ENCODE data around the gene RABAC1.

- TF ChIP-seq FOSL1 (CRISPR knock-in tag; IDR thresholded peaks at IDR 0.05; ENCODE audit: borderline replicate concordance) (no peak), RBAK (CRISPR knock-in tag; IDR thresholded peaks at IDR 0.05) (no peak), SSRP1 (CRISPR knock-in tag; IDR thresholded peaks at IDR 0.05) (no peak), RFX5 (IDR thresholded peaks at IDR 0.05; ENCODE audit: low read depth, low read length) (no peak), CTCF (CRISPR knock-in tag; IDR thresholded peaks at IDR 0.05) (no peak), FOXA3 (CRISPR knock-in tag; IDR thresholded peaks at IDR 0.05) (no peak), ARNT (IDR thresholded peaks at IDR 0.05) (no peak)
These were observed 40.4 kb downstream of the RABAC1 start for GRCh38 chr19:41918653-41919244.

Data from HepG2 (cell line).